CD4-positive, alpha-beta T cell treated with Interleukin-4 for 4 hours (primary cell): ENCODE measurements around the gene PCDH10.

ENCODE experiments used
- DNase-seq: peaks from one replicate; pipeline ENCODE4 v3.0.0-alpha.2; 2020

PCDH10 gene

DNA sequence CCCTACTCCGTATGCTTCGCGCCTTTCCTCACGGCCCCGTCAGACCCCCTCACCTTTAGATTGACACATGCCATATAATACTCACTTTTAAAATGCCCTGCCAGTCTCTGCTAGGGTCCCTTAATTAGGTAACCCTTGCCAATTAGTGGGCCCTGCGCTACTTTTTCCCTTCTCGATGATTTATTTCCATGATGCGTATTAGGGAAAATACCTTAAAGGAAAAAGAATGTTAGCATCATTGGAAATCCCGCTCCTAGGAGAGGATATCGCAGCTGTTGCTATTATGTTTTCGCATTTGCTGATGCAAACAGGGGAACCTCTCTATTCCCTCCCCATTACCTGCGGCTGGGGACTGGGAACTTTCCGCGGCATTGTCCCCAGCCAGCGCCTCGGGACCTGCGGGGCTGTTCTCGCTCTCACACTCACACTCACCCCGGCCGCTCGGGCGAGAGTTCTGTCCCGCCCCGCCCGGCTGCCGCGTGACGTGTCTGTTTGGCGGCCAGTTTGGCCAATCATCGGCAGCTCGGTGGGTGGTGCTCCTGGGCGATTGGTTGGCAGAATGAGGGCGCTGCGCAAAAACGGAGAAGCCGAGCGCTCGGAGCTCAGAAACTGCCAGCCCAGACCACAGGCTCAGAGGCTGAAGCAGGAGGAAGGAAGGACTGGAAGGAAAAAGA is at the start of gene PCDH10:
TSS of gene PCDH10 (plus strand) at position 605 of the 674 bp plus-strand sequence. CDS start 847 bp downstream, outside the sequence.
- no peak for DNase-seq

DNA sequence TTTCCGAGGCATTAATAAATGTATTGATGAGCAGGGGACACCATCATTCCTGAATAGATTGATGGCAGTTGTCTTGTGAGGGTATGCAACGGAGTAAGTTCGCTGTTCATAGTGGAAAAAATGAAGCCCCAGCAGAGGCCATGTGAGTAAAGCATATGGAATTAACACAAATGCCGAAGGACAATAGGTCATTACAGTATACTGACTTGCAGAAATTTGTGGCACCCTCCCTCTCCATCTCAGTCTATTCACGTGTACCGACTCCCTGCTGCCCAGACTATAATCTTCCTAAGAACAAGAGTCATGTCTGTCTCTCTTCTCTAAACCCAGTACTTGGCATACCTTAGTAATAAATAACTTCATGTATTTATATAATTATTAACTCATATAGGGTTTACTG is 47.1 kb upstream of the PCDH10 start:
- DNase-seq: no peak

DNA sequence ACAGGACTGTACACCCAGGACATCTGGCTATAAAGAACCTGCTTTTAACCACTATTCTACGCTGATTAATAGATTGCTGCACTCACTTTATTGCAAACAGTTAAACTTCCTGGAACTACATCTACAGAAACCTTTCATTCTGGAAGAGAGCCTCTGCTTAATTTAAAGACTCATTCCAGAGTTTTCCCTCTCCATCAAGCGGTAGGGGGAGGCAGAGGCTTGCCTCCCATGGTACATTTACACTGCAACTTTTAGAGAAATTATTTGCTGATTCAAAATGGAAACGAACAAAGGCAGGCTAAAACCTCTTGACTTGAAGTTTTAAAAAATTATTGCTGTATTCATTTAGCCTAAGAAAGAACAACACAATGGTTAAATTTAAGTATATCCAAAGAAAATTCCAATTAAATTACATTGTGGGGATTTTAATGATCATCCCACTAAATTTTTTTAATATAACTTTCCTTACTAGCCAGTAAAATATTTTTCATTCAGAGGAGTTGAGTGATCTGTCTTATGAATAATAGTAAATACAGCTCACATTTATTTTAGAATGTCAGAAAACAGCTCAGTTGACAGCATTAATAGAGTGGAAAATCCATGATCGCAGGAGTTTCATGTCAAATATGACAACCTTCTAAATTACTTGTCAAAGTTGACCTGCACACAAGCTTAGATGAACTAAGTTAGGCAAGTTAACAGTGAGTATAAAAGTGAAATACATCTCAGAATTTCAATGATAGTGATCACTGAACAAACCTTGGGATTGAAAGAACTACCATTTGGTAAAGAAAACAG is 46.3 kb upstream of the PCDH10 start:
- DNase-seq: no peak

DNA sequence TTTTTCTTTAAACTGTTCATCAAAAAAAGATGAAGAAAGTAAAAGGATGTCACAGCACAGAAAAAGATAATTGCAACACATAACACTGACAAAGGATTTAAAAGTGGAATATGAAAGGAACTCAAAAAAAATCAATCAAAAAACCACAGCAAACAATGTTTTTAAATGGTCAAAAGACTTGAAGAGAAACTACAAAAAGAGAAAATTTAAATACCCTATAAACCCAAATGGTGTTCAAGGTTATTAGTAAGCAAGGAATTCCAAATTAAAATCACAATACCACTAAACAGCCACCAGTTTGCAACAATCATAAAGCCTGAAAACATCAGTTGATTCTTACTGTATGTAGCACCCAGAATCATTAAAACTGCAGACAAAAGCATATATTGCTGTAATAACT is 36.5 kb upstream of the PCDH10 start:
- no peak for DNase-seq

GRCh38 chr4:133124746-133125145 is 24.3 kb upstream of the PCDH10 start:
- DNase-seq: no peak

GRCh38 chr4:133127500-133127899 is 21.6 kb upstream of the PCDH10 start:
- no peak for DNase-seq

DNA sequence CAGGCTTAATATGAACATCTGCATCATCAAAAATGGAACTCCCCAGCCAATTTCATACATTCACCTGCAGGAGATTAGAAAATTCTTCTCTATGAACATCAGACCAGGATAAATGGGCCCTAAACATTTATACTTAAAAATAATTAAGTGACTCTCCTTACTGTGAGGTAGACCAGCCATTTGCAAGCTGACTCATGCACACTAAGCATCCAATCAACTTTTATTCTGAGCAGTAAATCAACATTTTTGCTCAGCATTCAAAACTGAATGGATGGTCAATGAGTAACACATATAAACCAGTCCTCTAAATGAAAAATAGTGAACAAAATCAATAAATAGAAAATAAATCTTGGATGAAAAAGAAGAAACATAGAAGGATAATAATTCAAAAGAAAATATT is 19.9 kb upstream of the PCDH10 start:
- DNase-seq: no peak

DNA sequence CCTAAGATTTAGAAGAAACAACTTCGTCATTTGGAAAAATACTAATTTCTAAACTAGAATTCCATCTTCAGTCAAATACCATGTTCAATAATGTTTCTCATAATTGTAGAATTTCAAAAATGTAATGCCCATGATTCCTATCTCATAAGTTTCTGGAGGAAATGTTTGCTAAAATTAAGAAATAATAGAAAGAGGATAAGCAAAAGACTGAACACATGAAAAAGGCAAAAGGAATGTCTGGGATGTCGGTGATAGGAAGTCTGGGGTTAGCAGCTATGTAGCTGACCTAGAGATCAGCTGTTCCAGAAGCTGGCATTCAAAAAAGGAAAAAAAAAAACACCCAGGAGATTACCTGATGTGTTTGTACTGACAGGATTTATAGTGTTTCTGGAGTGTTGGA is 18.9 kb upstream of the PCDH10 start:
- DNase-seq: no peak

GRCh38 chr4:133131829-133132460 is 17.1 kb upstream of the PCDH10 start:
- DNase-seq: no peak

DNA sequence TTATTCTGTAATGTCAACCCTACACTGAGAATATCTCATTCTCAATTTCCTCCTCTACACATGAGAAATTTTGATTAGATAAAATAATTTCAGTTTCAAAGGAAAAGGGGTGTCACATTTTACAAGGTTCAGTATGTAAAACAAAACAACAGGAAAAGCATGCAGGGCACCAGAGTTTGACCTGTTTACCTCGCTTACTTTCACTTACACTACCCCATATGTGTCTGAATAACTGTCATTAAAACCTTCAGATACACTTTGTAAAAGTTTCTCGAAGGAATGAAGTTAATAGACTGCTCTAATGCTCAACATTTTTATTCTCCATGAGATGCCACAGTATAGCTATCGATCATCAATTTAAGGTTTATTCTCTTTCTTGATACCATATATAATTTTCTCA is 12.3 kb upstream of the PCDH10 start:
- DNase-seq: no peak

GRCh38 chr4:133137571-133137970 is 11.5 kb upstream of the PCDH10 start:
- no peak for DNase-seq

GRCh38 chr4:133143775-133144430 is 5.2 kb upstream of the PCDH10 start:
- DNase-seq: no peak

- DNase-seq: no peak
Measured at GRCh38 chr4:133145241-133145640, 3.9 kb upstream of the PCDH10 start.

- DNase-seq: no peak
Measured at GRCh38 chr4:133145758-133146573, 3.1 kb upstream of the PCDH10 start.

GRCh38 chr4:133146574-133147241 is 2.4 kb upstream of the PCDH10 start:
- DNase-seq: no peak

- DNase-seq: no peak
Measured at GRCh38 chr4:133147286-133147821, 1.7 kb upstream of the PCDH10 start.

GRCh38 chr4:133147921-133148689 is 989 bp upstream of the PCDH10 start:
- DNase-seq: no peak

DNA sequence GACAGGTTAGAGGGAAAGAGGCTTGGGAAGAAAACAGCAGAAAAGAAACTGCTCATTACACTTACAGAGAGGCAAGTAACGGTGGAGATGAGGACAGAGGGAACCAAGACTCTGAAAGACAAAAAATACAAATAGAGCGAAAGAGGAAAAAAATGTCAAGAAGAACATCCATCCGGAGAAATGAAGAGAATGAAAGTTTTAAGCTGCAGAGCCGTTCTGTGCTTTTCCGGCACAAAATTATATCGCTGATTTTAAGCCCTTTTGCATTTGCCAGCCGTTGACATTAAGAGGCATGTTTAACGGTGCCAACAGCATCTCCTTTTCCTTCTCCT is 236 bp downstream of the PCDH10 start:
- DNase-seq: no peak

DNA sequence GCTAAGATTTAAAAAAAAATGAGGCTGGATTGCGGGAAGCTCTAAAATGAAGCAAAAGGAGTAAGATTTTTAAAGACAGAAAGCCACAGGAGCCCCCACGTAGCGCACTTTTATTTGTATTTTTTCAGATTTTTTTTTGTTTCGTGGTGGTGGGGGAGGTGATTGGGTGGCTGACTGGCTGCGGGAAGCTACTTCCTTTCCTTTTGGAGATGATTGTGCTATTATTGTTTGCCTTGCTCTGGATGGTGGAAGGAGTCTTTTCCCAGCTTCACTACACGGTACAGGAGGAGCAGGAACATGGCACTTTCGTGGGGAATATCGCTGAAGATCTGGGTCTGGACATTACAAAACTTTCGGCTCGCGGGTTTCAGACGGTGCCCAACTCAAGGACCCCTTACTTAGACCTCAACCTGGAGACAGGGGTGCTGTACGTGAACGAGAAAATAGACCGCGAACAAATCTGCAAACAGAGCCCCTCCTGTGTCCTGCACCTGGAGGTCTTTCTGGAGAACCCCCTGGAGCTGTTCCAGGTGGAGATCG is 908 bp downstream of the PCDH10 start:
- no peak for DNase-seq

- no peak for DNase-seq
Measured at GRCh38 chr4:133150486-133151340, 1.6 kb downstream of the PCDH10 start.
